ENCODE results near the gene KIF3A.

The KIF3A gene

GRCh38 chr5:132739232-132739631 lies 1.9 kb upstream of the KIF3A start:
- no peak overlapping the region for H3K4me2 ChIP-seq (ENCODE audit: insufficient read depth, low read length, poor library complexity, severe bottlenecking)
- H3K4me1 ChIP-seq (ENCODE audit: control insufficient read depth in 2 of 2, insufficient read depth in 1 of 2, low read depth in 1 of 2, low read length in 2 of 2), result peaks cover 4 to 5% of the 10 kb centered on the region in 2 donors
- H3K27ac ChIP-seq (replicated peaks; ENCODE audit: low read length), result no peak overlapping the region
- H3K4ac ChIP-seq (ENCODE audit: low read length), result no peak overlapping the region
- no peaks in the 10 kb centered on the region for H3K36me3 ChIP-seq (replicated peaks in 1 of 2; ENCODE audit: control insufficient read depth in 2 of 2, insufficient read depth in 2 of 2, low read length in 2 of 2)
- H2BK12ac ChIP-seq (ENCODE audit: low read length), result no peak overlapping the region
- no peak overlapping the region for H3K23ac ChIP-seq (ENCODE audit: low read depth, low read length, poor library complexity)
- H2AK5ac ChIP-seq (ENCODE audit: low read depth, low read length), result no peak overlapping the region
- no peak for DNase-seq (ENCODE audit: low spot score)
- H3K4me3 ChIP-seq (ENCODE audit: low read length in 2 of 2), result no peak overlapping the region
- no peaks in the 10 kb centered on the region for H3K9me3 ChIP-seq (replicated peaks in 1 of 2; ENCODE audit: control insufficient read depth in 2 of 2, insufficient read depth in 1 of 2, low read depth in 1 of 2, low read length in 2 of 2)
- H3K27me3 ChIP-seq (ENCODE audit: control insufficient read depth in 3 of 3, insufficient read depth in 3 of 3, low read depth in 1 of 3, low read length in 3 of 3), result no peaks in the 10 kb centered on the region
- no peak overlapping the region for H2BK5ac ChIP-seq (ENCODE audit: low read length)
- H3K79me1 ChIP-seq (ENCODE audit: low read depth, low read length), result no peaks in the 10 kb centered on the region
- no peak overlapping the region for H2AFZ ChIP-seq (ENCODE audit: low read length)
- no peak overlapping the region for H3K14ac ChIP-seq (ENCODE audit: low read length)
- no CpG with 5 or more reads among the region's 1 CpG for WGBS, 2 donors (ENCODE audit: extremely low coverage in 2 of 2, insufficient read length in 2 of 2, insufficient replicate concordance in 1 of 2)
- no peak overlapping the region for H2BK15ac ChIP-seq (ENCODE audit: low read length)
- H4K91ac ChIP-seq (ENCODE audit: low read depth, low read length, poor library complexity), result no peak overlapping the region
- H4K8ac ChIP-seq (ENCODE audit: low read depth, low read length), result no peak overlapping the region
- no peak overlapping the region for H2BK120ac ChIP-seq (ENCODE audit: low read depth, low read length)
- H3K9ac ChIP-seq (ENCODE audit: low read depth, low read length, poor library complexity), result no peak overlapping the region
- no peak overlapping the region for H3K18ac ChIP-seq (ENCODE audit: low read length)

- WGBS, 2 donors (ENCODE audit: extremely low coverage in 2 of 2, insufficient read length in 2 of 2, insufficient replicate concordance in 1 of 2), result no CpG with 5 or more reads among the region's 9 CpGs
- Histone ChIP-seq H3K4me3 (ENCODE audit: low read length in 2 of 2) (peak overlapping the region in 1 of 2 donors; percentile 78), H3K14ac (ENCODE audit: low read length) (no peak overlapping the region)
Measured at GRCh38 chr5:132737982-132738681, 786 bp upstream of the KIF3A start.

GRCh38 chr5:132734687-132735086 lies 2.7 kb downstream of the KIF3A start:
- no CpG with 5 or more reads among the region's 2 CpGs for WGBS, 2 donors (ENCODE audit: extremely low coverage in 2 of 2, insufficient read length in 2 of 2, insufficient replicate concordance in 1 of 2)

More at GRCh38 chr5:132737982-132738681, 786 bp upstream of the KIF3A start:
- Histone ChIP-seq H2BK120ac (ENCODE audit: low read depth, low read length) (no peak overlapping the region), H4K91ac (ENCODE audit: low read depth, low read length, poor library complexity) (no peak overlapping the region), H2BK12ac (ENCODE audit: low read length) (no peak overlapping the region), H2BK5ac (ENCODE audit: low read length) (no peak overlapping the region), H2AK5ac (ENCODE audit: low read depth, low read length) (no peak overlapping the region), H3K4me1 (ENCODE audit: control insufficient read depth in 2 of 2, insufficient read depth in 1 of 2, low read depth in 1 of 2, low read length in 2 of 2) (peaks cover 4 to 5% of the 10 kb centered on the region in 2 donors), H3K18ac (ENCODE audit: low read length) (no peak overlapping the region), H3K9ac (ENCODE audit: low read depth, low read length, poor library complexity) (no peak overlapping the region), H3K36me3 (replicated peaks in 1 of 2; ENCODE audit: control insufficient read depth in 2 of 2, insufficient read depth in 2 of 2, low read length in 2 of 2) (peaks cover 0 to 9% of the 10 kb centered on the region in 2 donors), H3K79me1 (ENCODE audit: low read depth, low read length) (no peaks in the 10 kb centered on the region), H3K4ac (ENCODE audit: low read length) (no peak overlapping the region), H3K27me3 (ENCODE audit: control insufficient read depth in 3 of 3, insufficient read depth in 3 of 3, low read depth in 1 of 3, low read length in 3 of 3) (no peaks in the 10 kb centered on the region), H3K23ac (ENCODE audit: low read depth, low read length, poor library complexity) (no peak overlapping the region), H2BK15ac (ENCODE audit: low read length) (no peak overlapping the region), H2AFZ (ENCODE audit: low read length) (peak overlapping the region; percentile 100), H4K8ac (ENCODE audit: low read depth, low read length) (no peak overlapping the region), H3K9me3 (replicated peaks in 1 of 2; ENCODE audit: control insufficient read depth in 2 of 2, insufficient read depth in 1 of 2, low read depth in 1 of 2, low read length in 2 of 2) (no peaks in the 10 kb centered on the region), H3K4me2 (ENCODE audit: insufficient read depth, low read length, poor library complexity, severe bottlenecking) (peak overlapping the region; percentile 29), H3K27ac (replicated peaks; ENCODE audit: low read length) (no peak overlapping the region)
- no peak for DNase-seq (ENCODE audit: low spot score)

GRCh38 chr5:132733499-132734148 lies 3.7 kb downstream of the KIF3A start:
- peaks cover 2 to 13% of the 10 kb centered on the region in 2 donors for H3K36me3 ChIP-seq (replicated peaks in 1 of 2; ENCODE audit: control insufficient read depth in 2 of 2, insufficient read depth in 2 of 2, low read length in 2 of 2)

More at GRCh38 chr5:132734687-132735086, 2.7 kb downstream of the KIF3A start:
- peaks cover 4 to 5% of the 10 kb centered on the region in 2 donors for H3K4me1 ChIP-seq (ENCODE audit: control insufficient read depth in 2 of 2, insufficient read depth in 1 of 2, low read depth in 1 of 2, low read length in 2 of 2)
- DNase-seq (ENCODE audit: low spot score), result no peak
- H2BK120ac ChIP-seq (ENCODE audit: low read depth, low read length), result no peak overlapping the region
- no peak overlapping the region for H4K8ac ChIP-seq (ENCODE audit: low read depth, low read length)
- no peaks in the 10 kb centered on the region for H3K27me3 ChIP-seq (ENCODE audit: control insufficient read depth in 3 of 3, insufficient read depth in 3 of 3, low read depth in 1 of 3, low read length in 3 of 3)
- peaks cover 0 to 13% of the 10 kb centered on the region in 2 donors for H3K36me3 ChIP-seq (replicated peaks in 1 of 2; ENCODE audit: control insufficient read depth in 2 of 2, insufficient read depth in 2 of 2, low read length in 2 of 2)
- H3K4me2 ChIP-seq (ENCODE audit: insufficient read depth, low read length, poor library complexity, severe bottlenecking), result no peak overlapping the region
- no peaks in the 10 kb centered on the region for H3K9me3 ChIP-seq (replicated peaks in 1 of 2; ENCODE audit: control insufficient read depth in 2 of 2, insufficient read depth in 1 of 2, low read depth in 1 of 2, low read length in 2 of 2)
- H3K14ac ChIP-seq (ENCODE audit: low read length), result no peak overlapping the region
- no peak overlapping the region for H2BK15ac ChIP-seq (ENCODE audit: low read length)
- no peak overlapping the region for H2AFZ ChIP-seq (ENCODE audit: low read length)
- H3K23ac ChIP-seq (ENCODE audit: low read depth, low read length, poor library complexity), result no peak overlapping the region
- no peak overlapping the region for H3K4me3 ChIP-seq (ENCODE audit: low read length in 2 of 2)
- H3K79me1 ChIP-seq (ENCODE audit: low read depth, low read length), result no peaks in the 10 kb centered on the region
- no peak overlapping the region for H3K27ac ChIP-seq (replicated peaks; ENCODE audit: low read length)
- no peak overlapping the region for H3K18ac ChIP-seq (ENCODE audit: low read length)
- no peak overlapping the region for H3K9ac ChIP-seq (ENCODE audit: low read depth, low read length, poor library complexity)
- H3K4ac ChIP-seq (ENCODE audit: low read length), result no peak overlapping the region
- H2BK5ac ChIP-seq (ENCODE audit: low read length), result no peak overlapping the region
- H2BK12ac ChIP-seq (ENCODE audit: low read length), result no peak overlapping the region
- no peak overlapping the region for H2AK5ac ChIP-seq (ENCODE audit: low read depth, low read length)
- H4K91ac ChIP-seq (ENCODE audit: low read depth, low read length, poor library complexity), result no peak overlapping the region

More at GRCh38 chr5:132733499-132734148, 3.7 kb downstream of the KIF3A start:
- H3K27ac ChIP-seq (replicated peaks; ENCODE audit: low read length), result no peak overlapping the region
- H3K4me1 ChIP-seq (ENCODE audit: control insufficient read depth in 2 of 2, insufficient read depth in 1 of 2, low read depth in 1 of 2, low read length in 2 of 2), result peaks cover 4 to 5% of the 10 kb centered on the region in 2 donors
- H2AK5ac ChIP-seq (ENCODE audit: low read depth, low read length), result no peak overlapping the region
- no peak overlapping the region for H2BK15ac ChIP-seq (ENCODE audit: low read length)
- no peak overlapping the region for H2AFZ ChIP-seq (ENCODE audit: low read length)
- H3K79me1 ChIP-seq (ENCODE audit: low read depth, low read length), result no peaks in the 10 kb centered on the region
- no peak overlapping the region for H3K4me2 ChIP-seq (ENCODE audit: insufficient read depth, low read length, poor library complexity, severe bottlenecking)
- no peaks in the 10 kb centered on the region for H3K27me3 ChIP-seq (ENCODE audit: control insufficient read depth in 3 of 3, insufficient read depth in 3 of 3, low read depth in 1 of 3, low read length in 3 of 3)
- H3K23ac ChIP-seq (ENCODE audit: low read depth, low read length, poor library complexity), result no peak overlapping the region
- no peak overlapping the region for H4K8ac ChIP-seq (ENCODE audit: low read depth, low read length)
- no peak overlapping the region for H3K4me3 ChIP-seq (ENCODE audit: low read length in 2 of 2)
- no peaks in the 10 kb centered on the region for H3K9me3 ChIP-seq (replicated peaks in 1 of 2; ENCODE audit: control insufficient read depth in 2 of 2, insufficient read depth in 1 of 2, low read depth in 1 of 2, low read length in 2 of 2)
- H2BK12ac ChIP-seq (ENCODE audit: low read length), result no peak overlapping the region
- H4K91ac ChIP-seq (ENCODE audit: low read depth, low read length, poor library complexity), result no peak overlapping the region
- H3K14ac ChIP-seq (ENCODE audit: low read length), result no peak overlapping the region
- no CpG with 5 or more reads among the region's 2 CpGs for WGBS, 2 donors (ENCODE audit: extremely low coverage in 2 of 2, insufficient read length in 2 of 2, insufficient replicate concordance in 1 of 2)
- H2BK120ac ChIP-seq (ENCODE audit: low read depth, low read length), result no peak overlapping the region
- no peak for DNase-seq (ENCODE audit: low spot score)
- H2BK5ac ChIP-seq (ENCODE audit: low read length), result no peak overlapping the region
- no peak overlapping the region for H3K4ac ChIP-seq (ENCODE audit: low read length)
- no peak overlapping the region for H3K9ac ChIP-seq (ENCODE audit: low read depth, low read length, poor library complexity)
- no peak overlapping the region for H3K18ac ChIP-seq (ENCODE audit: low read length)

Measured in neuronal stem cell (in vitro differentiated cells).